HS-27A (cell line): ENCODE results near the gene ZNF571.
A peak's percentile ranks its signal among the peaks of the same experiment; 100 is the strongest.

ENCODE experiments used
- DNase-seq: peaks from one replicate; pipeline ENCODE4 v3.0.0-alpha.2; 2012; ENCODE audit warnings: low read depth, missing footprints

The ZNF571 gene

GRCh38 chr19:37594304-37594981 lies at the start of gene ZNF571, which contains the start of gene ZNF540:
Gene ZNF571 (minus strand): TSS chr19:37594792. CDS start chr19:37586676, 8,116 bp downstream.
Gene ZNF540 (plus strand): TSS chr19:37594876. CDS start chr19:37598448, 3,572 bp downstream.
- peak; percentile 95 for DNase-seq

DNA sequence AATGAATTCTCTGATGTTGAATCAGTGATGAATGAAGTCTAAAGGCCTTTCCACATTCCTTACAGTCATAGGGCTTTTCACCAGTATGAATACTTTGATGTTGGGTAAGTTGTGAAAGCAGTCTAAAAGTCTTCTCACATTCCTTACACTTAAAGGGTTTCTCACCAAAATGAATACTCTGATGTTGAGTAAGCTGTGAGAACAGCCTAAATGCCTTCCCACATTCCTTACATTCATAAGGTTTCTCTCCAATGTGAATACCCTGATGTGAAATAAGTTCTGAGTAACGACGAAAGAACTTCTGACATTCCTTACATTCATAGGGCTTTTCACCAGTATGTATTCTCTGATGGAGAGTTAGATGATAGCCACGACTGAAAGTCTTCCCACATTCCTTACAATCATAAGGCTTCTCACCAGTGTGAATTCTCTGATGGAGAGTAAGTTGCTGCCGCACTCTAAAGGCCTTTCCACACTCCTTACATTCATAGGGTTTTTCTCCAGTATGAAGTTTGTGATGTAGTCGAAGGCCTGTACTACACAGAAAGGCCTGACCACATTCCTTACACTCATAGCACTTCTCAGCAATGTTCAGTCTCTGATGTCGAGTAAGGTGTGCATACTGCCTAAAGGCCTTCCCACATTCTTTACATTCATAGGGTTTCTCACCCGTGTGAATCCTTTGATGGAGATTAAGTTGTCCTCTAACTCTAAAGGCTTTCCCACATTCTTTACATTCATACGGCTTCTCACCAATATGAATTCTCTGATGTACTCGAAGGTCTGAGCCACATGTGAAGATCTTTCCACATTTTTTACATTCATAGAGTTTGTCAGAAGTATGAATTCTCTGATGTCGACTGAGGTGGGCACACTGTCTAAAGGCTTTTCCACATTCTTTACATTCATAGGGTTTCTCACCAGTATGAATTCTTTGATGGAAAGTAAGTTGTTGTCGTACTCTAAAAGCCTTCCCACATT lies 40.8 kb upstream of the ZNF571 start:
- no peak for DNase-seq

- no peak for DNase-seq
Observed at GRCh38 chr19:37594982-37595382, 390 bp upstream of the ZNF571 start.

DNA sequence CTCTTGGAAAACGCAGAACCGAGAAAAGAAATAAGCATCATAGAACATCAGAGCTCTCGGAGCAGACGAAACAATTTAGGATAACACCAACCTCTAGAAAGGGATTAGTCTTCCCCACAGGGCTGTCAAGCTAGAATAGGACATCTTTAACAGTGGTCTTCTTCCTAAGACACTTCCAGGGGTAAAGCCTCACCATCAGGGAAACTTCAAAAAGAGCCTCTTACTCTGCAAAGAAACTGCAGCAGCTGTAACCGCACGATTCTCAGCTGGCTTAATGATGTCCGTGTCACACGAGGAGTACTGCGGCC lies 642 bp downstream of the ZNF571 start:
- DNase-seq, result peak; percentile 17

- no peak for DNase-seq
Observed at GRCh38 chr19:37583340-37583739, 11.3 kb downstream of the ZNF571 start.

DNA sequence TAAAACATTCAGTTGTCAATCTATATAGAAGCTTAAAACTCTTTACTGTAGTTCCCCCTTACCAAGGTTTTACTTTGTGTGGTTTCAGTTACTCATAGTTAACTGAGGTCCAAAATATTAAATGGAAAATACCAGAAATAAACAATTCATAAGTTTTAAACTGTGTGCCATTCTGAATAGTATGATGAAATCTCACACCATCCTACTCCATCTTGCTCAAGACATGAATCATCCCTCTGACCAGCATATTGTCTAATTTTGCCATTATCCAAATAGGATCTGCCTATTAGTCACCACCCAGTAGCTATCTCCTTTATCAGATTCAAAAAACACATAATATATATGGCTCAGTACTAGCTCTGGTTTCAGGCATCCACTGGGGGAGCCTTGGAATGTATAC lies 22.4 kb downstream of the ZNF571 start:
- no peak for DNase-seq

GRCh38 chr19:37565370-37565669 lies 29.3 kb downstream of the ZNF571 start:
- DNase-seq, result no peak

- no peak for DNase-seq
Observed at GRCh38 chr19:37564624-37565369, 29.8 kb downstream of the ZNF571 start.

GRCh38 chr19:37563518-37563917 lies 31.1 kb downstream of the ZNF571 start:
- no peak for DNase-seq

- DNase-seq, result no peak
Observed at GRCh38 chr19:37551129-37551993, 43.2 kb downstream of the ZNF571 start.

DNA sequence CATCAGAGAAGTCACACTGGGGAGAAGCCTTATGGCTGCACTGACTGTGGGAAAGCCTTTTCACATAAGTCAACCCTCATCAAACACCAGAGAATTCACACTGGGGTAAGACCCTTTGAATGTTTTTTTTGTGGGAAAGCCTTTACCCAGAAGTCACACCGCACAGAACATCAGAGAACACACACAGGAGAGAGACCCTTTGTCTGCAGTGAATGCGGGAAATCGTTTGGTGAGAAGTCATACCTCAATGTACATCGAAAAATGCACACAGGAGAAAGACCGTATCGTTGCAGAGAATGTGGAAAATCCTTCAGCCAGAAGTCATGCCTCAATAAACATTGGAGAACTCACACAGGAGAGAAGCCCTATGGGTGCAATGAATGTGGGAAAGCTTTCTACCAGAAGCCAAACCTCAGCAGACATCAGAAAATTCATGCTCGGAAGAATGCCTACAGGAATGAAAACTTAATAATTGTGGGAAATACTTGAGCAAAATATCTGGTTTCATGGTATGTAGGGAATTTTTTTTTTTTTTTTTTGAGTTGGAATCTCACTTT lies 57.1 kb downstream of the ZNF571 start:
- DNase-seq, result no peak

DNA sequence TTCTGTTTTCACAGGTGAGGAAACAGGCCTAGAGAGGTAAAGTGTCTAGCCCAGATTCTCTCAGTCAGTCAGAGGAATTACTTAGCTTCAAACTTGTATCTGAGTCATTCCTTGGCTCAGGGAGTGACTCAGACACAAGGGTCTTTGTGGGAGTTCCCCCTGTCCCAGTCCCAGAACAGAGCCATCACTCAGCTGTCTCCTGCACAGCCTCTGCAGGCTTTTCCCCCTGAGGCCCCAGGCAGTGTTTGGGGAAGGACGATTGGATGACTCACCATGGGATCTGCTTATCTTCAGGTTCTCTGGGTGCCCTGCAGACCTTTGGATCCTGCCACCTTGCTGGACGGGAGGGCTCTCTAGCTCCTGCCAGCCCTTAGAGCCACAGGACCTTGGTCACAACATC lies 74.7 kb downstream of the ZNF571 start:
- no peak for DNase-seq
